CD4-positive, CD25-positive, alpha-beta regulatory T cell (primary cell): Measurements from ENCODE around the gene ANXA7. TPM values are rescaled to one million over a fixed set of nuclear protein-coding genes. Genes with fewer than 3 reads are reported as not detected.

Experiments used
- ATAC-seq, 2 donors: fragments of 150-1000 bp; cut with Tn5 transposase; one replicate each; pipeline ENCODE4 v1.10.0; 2021; ENCODE audit warnings: low read depth in 2 of 2, moderate number of reproducible peaks in 2 of 2, moderate library complexity in 1 of 2
- DNase-seq, 3 donors: peaks; one replicate each; pipeline versions ENCODE4 v3.0.0 to v3.0.0-alpha.2; 2012 to 2022; ENCODE audit warnings: mixed read lengths in 1 of 3
- H3K27ac ChIP-seq: one replicate; pipeline ENCODE4 v1.7.0; 2013; ENCODE audit warnings: mild to moderate bottlenecking, low read length; ENCODE audit not compliant: insufficient read depth, poor library complexity, severe bottlenecking
- H3K27me3 ChIP-seq: one replicate; pipeline ENCODE4 v1.7.0; 2013; ENCODE audit warnings: low read length; ENCODE audit not compliant: control insufficient read depth, insufficient read depth
- H3K36me3 ChIP-seq: one replicate; pipeline ENCODE4 v1.7.0; 2013; ENCODE audit warnings: mild to moderate bottlenecking, low read length, moderate library complexity; ENCODE audit not compliant: control insufficient read depth, insufficient read depth
- H3K4me1 ChIP-seq: 2 replicates; pipeline ENCODE4 v1.7.0; 2013; ENCODE audit warnings: mild to moderate bottlenecking, low read length; ENCODE audit not compliant: insufficient read depth, control insufficient read depth, poor library complexity, severe bottlenecking
- H3K4me3 ChIP-seq: one replicate; pipeline ENCODE4 v1.7.0; 2013; ENCODE audit warnings: low read depth, mild to moderate bottlenecking, low read length, moderate library complexity
- H3K9me3 ChIP-seq, 2 experiments: 1 replicate in 1 of 2; 2 replicates in 1 of 2; pipeline ENCODE4 v1.7.0; 2013; ENCODE audit warnings: low read length in 2 of 2, mild to moderate bottlenecking in 1 of 2, moderate library complexity in 1 of 2; ENCODE audit not compliant: control insufficient read depth in 2 of 2
- H3K27ac Mint-ChIP-seq, 3 donors: one replicate each; pipeline ENCODE4 v1.8.0; 2020 to 2022; ENCODE audit warnings: mild to moderate bottlenecking in 3 of 3, mixed read lengths in 3 of 3, moderate library complexity in 2 of 3
- H3K27me3 Mint-ChIP-seq: one replicate; pipeline ENCODE4 v1.8.0; 2022; ENCODE audit warnings: mild to moderate bottlenecking, mixed read lengths
- H3K36me3 Mint-ChIP-seq: one replicate; pipeline ENCODE4 v1.8.0; 2020; ENCODE audit warnings: mixed read lengths
- H3K4me1 Mint-ChIP-seq, 4 donors: one replicate each; pipeline ENCODE4 v1.8.0; 2020 to 2022; ENCODE audit warnings: mixed read lengths in 4 of 4, mild to moderate bottlenecking in 1 of 4
- H3K4me3 Mint-ChIP-seq, 4 donors: one replicate each; pipeline ENCODE4 v1.8.0; 2020 to 2022; ENCODE audit warnings: mild to moderate bottlenecking in 4 of 4, mixed read lengths in 4 of 4, moderate library complexity in 3 of 4
- H3K9me3 Mint-ChIP-seq, 7 donors: one replicate each; pipeline ENCODE4 v1.8.0; 2020 to 2022; ENCODE audit warnings: mixed read lengths in 7 of 7, mild to moderate bottlenecking in 3 of 7, moderate library complexity in 2 of 7
- polyA plus RNA-seq, 4 donors: library from polyadenylated mRNA; unstranded; fragments of 300-500 nt; fragmentation: Illumina TruSeq; gene quantifications; one replicate each; pipeline ENCODE4 v1.2.3, GENCODE V29; 2021
- total RNA-seq: library from RNA; stranded (reverse); gene quantifications from one replicate; pipeline ENCODE4 v1.2.3, GENCODE V29; 2022

Gene ANXA7
- total RNA-seq (108 TPM), polyA plus RNA-seq (100 to 1,000 TPM; 233 to 325 (median 249) TPM)

- H3K27ac Mint-ChIP-seq: peak within 1 kb of the TSS; percentile 93 to 95 (median 95)
- H3K36me3 Mint-ChIP-seq: peaks cover 9% of the 10 kb centered on the region
- H3K36me3 ChIP-seq: no peaks in the 10 kb centered on the region
- H3K27me3 ChIP-seq: no peaks in the 10 kb centered on the region
- H3K4me1 Mint-ChIP-seq: peaks cover 34 to 59% (median 45%) of the 10 kb centered on the region in 4 donors
- no peaks in the 10 kb centered on the region for H3K27me3 Mint-ChIP-seq
- no peaks in the 10 kb centered on the region for H3K9me3 Mint-ChIP-seq
- peaks cover 25% of the 10 kb centered on the region for H3K4me1 ChIP-seq
- ATAC-seq: peak; percentile 95 to 97
- peak; percentile 87 to 93 (median 92) for DNase-seq
- H3K27ac ChIP-seq: peak within 1 kb of the TSS; percentile 95
- no peaks in the 10 kb centered on the region for H3K9me3 ChIP-seq
- H3K4me3 ChIP-seq: peak within 1 kb of the TSS; percentile 94
- H3K4me3 Mint-ChIP-seq: peak within 1 kb of the TSS; percentile 90 to 97 (median 96)
Observed at GRCh38 chr10:73413528-73414229, at the start of gene ANXA7. ANXA7 (minus strand) TSS chr10:73414058; CDS start chr10:73400856, 13,202 bp downstream.

- no peak overlapping the region for H3K27ac Mint-ChIP-seq
- peaks cover 5 to 10% (median 7%) of the 10 kb centered on the region in 4 donors for H3K4me1 Mint-ChIP-seq
- H3K9me3 ChIP-seq: no peaks in the 10 kb centered on the region
- no peaks in the 10 kb centered on the region for H3K9me3 Mint-ChIP-seq
- no peak overlapping the region for H3K4me3 ChIP-seq
- DNase-seq (no peak), ATAC-seq (no peak)
- H3K4me3 Mint-ChIP-seq: no peak overlapping the region
- H3K4me1 ChIP-seq: no peaks in the 10 kb centered on the region
- H3K27me3 Mint-ChIP-seq: no peaks in the 10 kb centered on the region
- peaks cover 22% of the 10 kb centered on the region for H3K36me3 ChIP-seq
- no peaks in the 10 kb centered on the region for H3K27me3 ChIP-seq
- peaks cover 21% of the 10 kb centered on the region for H3K36me3 Mint-ChIP-seq
- H3K27ac ChIP-seq: no peak overlapping the region
Observed at GRCh38 chr10:73460897-73461296, 47.0 kb upstream of the ANXA7 start.

- Histone ChIP-seq H3K4me3 (no peak overlapping the region), H3K4me1 (no peaks in the 10 kb centered on the region), H3K9me3 (no peaks in the 10 kb centered on the region), H3K36me3 (peaks cover 13% of the 10 kb centered on the region), H3K27ac (no peak overlapping the region), H3K27me3 (no peaks in the 10 kb centered on the region)
- H3K27me3 Mint-ChIP-seq: no peaks in the 10 kb centered on the region
- peak overlapping the region in 2 of 3 donors; percentile 12 to 64 for H3K27ac Mint-ChIP-seq
- H3K36me3 Mint-ChIP-seq: peaks cover 16% of the 10 kb centered on the region
- no peak overlapping the region for H3K4me3 Mint-ChIP-seq
- no peak for ATAC-seq
- H3K4me1 Mint-ChIP-seq: peaks cover 4 to 10% (median 10%) of the 10 kb centered on the region in 4 donors
- no peak for DNase-seq
- no peaks in the 10 kb centered on the region for H3K9me3 Mint-ChIP-seq
Observed at GRCh38 chr10:73459683-73460314, 45.9 kb upstream of the ANXA7 start.

- Histone ChIP-seq H3K9me3 (no peaks in the 10 kb centered on the region), H3K27ac (no peak overlapping the region), H3K36me3 (peaks cover 16% of the 10 kb centered on the region), H3K4me3 (no peak overlapping the region), H3K27me3 (no peaks in the 10 kb centered on the region), H3K4me1 (no peaks in the 10 kb centered on the region)
- H3K27me3 Mint-ChIP-seq: no peaks in the 10 kb centered on the region
- H3K27ac Mint-ChIP-seq: peak overlapping the region in 2 of 3 donors; percentile 2 to 66
- H3K9me3 Mint-ChIP-seq: no peaks in the 10 kb centered on the region
- no peak overlapping the region for H3K4me3 Mint-ChIP-seq
- DNase-seq (no peak), ATAC-seq (no peak)
- peaks cover 16% of the 10 kb centered on the region for H3K36me3 Mint-ChIP-seq
- H3K4me1 Mint-ChIP-seq: peaks cover 0 to 10% (median 4%) of the 10 kb centered on the region in 4 donors
Observed at GRCh38 chr10:73456187-73456890, 42.5 kb upstream of the ANXA7 start.

- Mint-ChIP-seq H3K4me3 (no peak overlapping the region), H3K9me3 (no peaks in the 10 kb centered on the region), H3K27me3 (no peaks in the 10 kb centered on the region), H3K4me1 (peaks cover 0 to 20% (median 4%) of the 10 kb centered on the region in 4 donors), H3K36me3 (peaks cover 20% of the 10 kb centered on the region), H3K27ac (no peak overlapping the region)
- Histone ChIP-seq H3K27me3 (no peaks in the 10 kb centered on the region), H3K36me3 (peaks cover 26% of the 10 kb centered on the region), H3K4me1 (no peaks in the 10 kb centered on the region), H3K4me3 (no peak overlapping the region), H3K27ac (no peak overlapping the region), H3K9me3 (no peaks in the 10 kb centered on the region)
- ATAC-seq (no peak), DNase-seq (no peak)
Observed at GRCh38 chr10:73449113-73449512, 35.3 kb upstream of the ANXA7 start.

GRCh38 chr10:73448384-73448783 is 34.5 kb upstream of the ANXA7 start:
- H3K4me3 ChIP-seq: no peak overlapping the region
- H3K27me3 ChIP-seq: no peaks in the 10 kb centered on the region
- no peak overlapping the region for H3K4me3 Mint-ChIP-seq
- H3K9me3 ChIP-seq: no peaks in the 10 kb centered on the region
- ATAC-seq: no peak
- peaks cover 0 to 20% (median 6%) of the 10 kb centered on the region in 4 donors for H3K4me1 Mint-ChIP-seq
- no peaks in the 10 kb centered on the region for H3K27me3 Mint-ChIP-seq
- no peak for DNase-seq
- H3K9me3 Mint-ChIP-seq: no peaks in the 10 kb centered on the region
- H3K36me3 Mint-ChIP-seq: peaks cover 20% of the 10 kb centered on the region
- peak overlapping the region in 1 of 3 donors; percentile 3 for H3K27ac Mint-ChIP-seq
- H3K27ac ChIP-seq: no peak overlapping the region
- H3K4me1 ChIP-seq: no peaks in the 10 kb centered on the region
- peaks cover 24% of the 10 kb centered on the region for H3K36me3 ChIP-seq

GRCh38 chr10:73446926-73447325 is 33.1 kb upstream of the ANXA7 start:
- no peaks in the 10 kb centered on the region for H3K9me3 Mint-ChIP-seq
- ATAC-seq (no peak), DNase-seq (no peak)
- H3K27me3 Mint-ChIP-seq: no peaks in the 10 kb centered on the region
- H3K27me3 ChIP-seq: no peaks in the 10 kb centered on the region
- no peak overlapping the region for H3K4me3 ChIP-seq
- H3K4me1 ChIP-seq: no peaks in the 10 kb centered on the region
- peak overlapping the region in 2 of 3 donors; percentile 8 to 44 for H3K27ac Mint-ChIP-seq
- peaks cover 2 to 20% (median 6%) of the 10 kb centered on the region in 4 donors for H3K4me1 Mint-ChIP-seq
- H3K4me3 Mint-ChIP-seq: no peak overlapping the region
- H3K36me3 Mint-ChIP-seq: peaks cover 20% of the 10 kb centered on the region
- H3K27ac ChIP-seq: no peak overlapping the region
- peaks cover 22% of the 10 kb centered on the region for H3K36me3 ChIP-seq
- H3K9me3 ChIP-seq: no peaks in the 10 kb centered on the region
